Urothelium cell line (cell line): Measurements from ENCODE around the gene YIF1B.

Experiments
- DNase-seq: peaks from one replicate; pipeline ENCODE4 v3.0.0; 2011; ENCODE audit warnings: low spot score, mixed read lengths
- FAIRE-seq: peaks from 2 replicates; lab custom pipeline; 2011; peaks lifted over from hg19 to GRCh38; lab: Jason Lieb, UNC

Gene YIF1B

DNA sequence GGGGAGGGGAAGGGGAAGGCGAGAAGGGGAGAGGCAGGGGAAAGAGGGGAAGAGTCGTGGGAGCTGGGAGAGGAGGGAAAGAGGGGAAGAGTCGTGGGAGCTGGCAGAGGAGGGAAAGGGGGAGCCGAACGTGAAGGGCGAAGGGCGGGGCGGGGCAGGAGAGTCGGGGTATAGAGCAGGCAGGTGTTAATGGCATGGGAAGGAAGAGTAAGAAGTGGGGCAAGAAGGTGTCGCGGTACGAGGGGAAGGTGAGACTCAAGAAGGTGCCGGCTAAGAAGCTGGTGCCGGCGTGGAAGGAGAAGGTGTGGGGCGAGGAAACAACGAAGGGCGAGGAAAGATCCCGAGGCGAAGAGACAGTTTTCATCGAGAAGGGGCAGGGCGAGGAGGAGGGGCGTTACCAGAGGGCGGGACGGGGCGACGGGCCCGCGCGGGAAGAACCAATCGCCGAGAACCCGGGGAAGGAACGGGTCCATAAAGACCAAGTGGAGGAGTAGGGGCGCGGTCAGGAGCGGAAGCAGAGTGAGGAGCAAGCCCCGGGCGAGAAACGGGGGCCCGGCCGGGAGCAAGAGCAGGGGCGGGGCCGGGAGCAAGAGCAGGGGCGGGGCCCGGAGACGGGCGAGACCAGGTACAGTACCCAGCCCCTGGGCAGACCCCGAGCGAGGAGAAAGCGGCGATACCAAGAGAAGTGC, 20.3 kb upstream of the YIF1B start:
- peak; percentile 48 for FAIRE-seq

DNA sequence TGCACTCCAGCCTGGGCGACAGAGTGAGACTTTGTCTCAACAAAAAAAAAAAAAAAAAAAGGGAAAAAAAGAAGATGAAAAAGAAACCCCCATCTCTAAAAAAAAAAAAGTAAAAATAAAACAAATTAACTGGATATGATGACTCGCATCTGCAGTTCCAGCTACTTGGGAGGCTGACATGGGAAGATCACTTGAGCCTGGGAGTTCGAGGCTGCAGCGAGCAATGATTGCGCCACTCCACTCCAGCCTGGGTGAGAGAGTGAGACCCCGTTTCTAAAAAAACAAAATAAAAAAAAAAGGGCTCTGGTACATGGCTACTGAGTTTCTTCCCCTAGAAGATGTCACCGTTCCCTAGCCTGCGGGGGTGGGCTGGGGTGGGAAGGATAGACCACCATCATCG, 17.5 kb upstream of the YIF1B start:
- FAIRE-seq (no peak), DNase-seq (no peak)

More for the DNA sequence above, 20.3 kb upstream of the YIF1B start:
- DNase-seq = peak; percentile 95

DNA sequence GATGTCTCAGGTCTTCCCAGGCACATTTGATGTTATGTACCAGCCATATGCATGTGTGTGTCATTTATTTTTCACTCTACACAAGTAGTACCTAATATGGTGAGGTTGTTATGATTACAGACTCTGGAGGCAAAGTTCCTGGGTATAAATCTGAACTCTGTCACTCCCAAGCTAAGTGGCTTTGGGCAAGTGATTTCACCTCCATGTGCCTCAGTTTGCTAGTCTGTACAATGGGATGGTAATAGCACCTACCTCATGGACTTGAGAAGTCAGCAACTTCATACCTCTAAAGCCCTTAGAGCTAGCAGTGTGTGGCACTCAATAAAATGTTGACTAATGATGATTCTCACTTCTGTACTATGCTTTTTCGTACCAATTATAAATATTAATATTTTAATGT, 16.0 kb upstream of the YIF1B start:
- FAIRE-seq (no peak), DNase-seq (no peak)

DNA sequence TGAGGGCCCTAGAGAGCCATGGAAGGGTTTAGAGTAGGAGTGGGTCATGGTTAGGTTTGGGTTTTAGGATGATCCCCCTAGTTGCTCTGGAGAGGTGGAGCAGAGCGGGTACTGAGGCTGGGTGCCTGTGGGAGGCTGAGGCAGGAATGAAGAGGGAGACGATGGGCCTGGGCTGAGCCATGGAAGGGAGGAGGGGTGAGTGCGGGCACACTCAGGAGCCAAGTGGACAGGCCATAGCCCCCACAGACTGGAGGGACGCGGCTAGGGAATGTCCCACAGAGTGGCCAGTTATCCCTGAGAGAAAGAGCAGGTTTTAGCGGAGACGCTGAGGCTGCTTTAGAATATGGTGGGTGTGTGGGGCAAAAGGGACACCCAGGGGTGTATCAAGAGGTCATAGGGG, 13.9 kb upstream of the YIF1B start:
- FAIRE-seq = no peak
- DNase-seq = no peak

DNA sequence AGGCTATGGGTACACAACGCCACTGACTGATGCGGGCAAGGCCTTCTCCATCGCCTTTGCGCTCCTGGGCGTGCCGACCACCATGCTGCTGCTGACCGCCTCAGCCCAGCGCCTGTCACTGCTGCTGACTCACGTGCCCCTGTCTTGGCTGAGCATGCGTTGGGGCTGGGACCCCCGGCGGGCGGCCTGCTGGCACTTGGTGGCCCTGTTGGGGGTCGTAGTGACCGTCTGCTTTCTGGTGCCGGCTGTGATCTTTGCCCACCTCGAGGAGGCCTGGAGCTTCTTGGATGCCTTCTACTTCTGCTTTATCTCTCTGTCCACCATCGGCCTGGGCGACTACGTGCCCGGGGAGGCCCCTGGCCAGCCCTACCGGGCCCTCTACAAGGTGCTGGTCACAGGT, 10.8 kb upstream of the YIF1B start:
- DNase-seq (no peak), FAIRE-seq (no peak)

- DNase-seq (no peak), FAIRE-seq (no peak)
Measured at GRCh38 chr19:38324431-38324830, 8.7 kb upstream of the YIF1B start.

- DNase-seq (no peak), FAIRE-seq (no peak)
Measured at GRCh38 chr19:38323291-38323690, 7.5 kb upstream of the YIF1B start.

DNA sequence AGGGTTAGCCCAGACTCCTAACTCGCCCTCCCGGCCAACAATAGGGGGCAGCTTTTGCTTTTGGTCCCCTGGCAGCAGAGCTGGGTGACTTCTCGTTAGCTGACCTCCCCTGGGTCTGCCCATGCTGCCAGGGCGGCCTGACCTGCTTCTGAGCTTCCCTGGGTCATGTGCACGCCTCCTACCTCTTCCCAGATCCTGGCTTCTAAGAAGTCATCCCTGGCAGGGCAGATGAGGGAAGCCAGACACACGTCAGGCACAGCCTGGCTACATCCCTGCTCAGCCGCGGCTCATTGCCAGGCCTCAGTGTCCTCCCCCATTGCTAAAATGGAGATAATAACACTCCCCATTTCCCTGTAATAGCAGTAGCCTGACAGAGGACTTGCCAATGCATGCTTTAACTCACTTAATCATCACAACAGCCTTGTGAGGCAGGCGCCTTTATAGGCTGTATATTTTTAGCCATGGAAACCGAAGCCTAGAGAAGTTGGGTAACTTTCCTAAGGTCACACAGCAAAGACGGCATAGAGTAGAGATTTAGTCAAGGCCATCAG, 6.0 kb upstream of the YIF1B start:
- DNase-seq = no peak
- no peak for FAIRE-seq

GRCh38 chr19:38320969-38321339, 5.2 kb upstream of the YIF1B start:
- DNase-seq (no peak), FAIRE-seq (no peak)

GRCh38 chr19:38319421-38320258, 3.9 kb upstream of the YIF1B start, which contains the start of gene KCNK6:
KCNK6 (plus strand) TSS chr19:38319845; CDS start chr19:38319951, 106 bp downstream.
- DNase-seq = peak; percentile 38
- no peak for FAIRE-seq

DNA sequence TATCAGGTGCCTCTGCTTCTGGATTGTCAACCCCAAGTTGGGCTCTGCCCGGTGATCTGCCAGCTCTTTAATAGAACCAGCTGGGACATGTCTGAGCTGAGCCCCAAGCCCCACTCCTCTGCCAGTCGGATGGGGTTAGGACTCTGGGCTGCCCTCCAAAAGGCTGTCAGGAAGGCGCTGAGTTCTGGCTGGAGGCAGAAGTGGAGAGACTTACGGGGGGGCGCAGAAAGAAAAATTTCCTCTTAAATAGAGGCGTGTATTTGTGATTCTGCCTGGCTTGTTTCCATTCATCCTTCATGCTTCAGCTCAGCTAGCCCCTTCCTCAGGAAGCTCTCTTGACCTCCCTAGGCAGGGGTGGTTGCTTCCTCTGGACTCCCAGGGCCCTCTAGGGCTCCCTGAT, 2.9 kb upstream of the YIF1B start:
- FAIRE-seq (no peak), DNase-seq (no peak)

DNA sequence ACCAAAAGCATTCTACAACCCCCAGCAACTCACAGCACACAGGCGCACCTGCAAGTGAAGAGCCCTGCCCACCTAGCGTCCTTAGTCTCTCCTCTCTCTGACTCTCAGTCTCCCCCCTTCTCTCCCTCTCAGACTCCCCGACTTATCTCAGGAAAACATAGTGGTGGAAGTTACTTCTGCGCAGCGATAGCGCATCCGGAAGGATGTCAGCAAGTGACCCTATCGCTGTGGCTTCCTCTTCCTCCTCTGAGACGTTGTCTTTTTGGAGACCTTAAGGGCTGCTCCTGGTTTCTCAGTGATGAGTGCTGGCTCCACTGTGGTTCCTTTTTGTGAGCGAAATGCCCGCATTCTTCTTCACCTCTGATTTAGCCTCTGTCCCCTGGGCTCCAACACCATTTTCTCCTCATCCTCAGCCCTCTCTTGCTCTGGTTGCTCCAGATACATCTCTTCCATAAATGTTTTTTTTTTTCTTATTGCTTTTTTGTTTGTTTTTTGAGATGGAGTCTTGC, 1.4 kb upstream of the YIF1B start:
- no peak for FAIRE-seq
- no peak for DNase-seq

DNA sequence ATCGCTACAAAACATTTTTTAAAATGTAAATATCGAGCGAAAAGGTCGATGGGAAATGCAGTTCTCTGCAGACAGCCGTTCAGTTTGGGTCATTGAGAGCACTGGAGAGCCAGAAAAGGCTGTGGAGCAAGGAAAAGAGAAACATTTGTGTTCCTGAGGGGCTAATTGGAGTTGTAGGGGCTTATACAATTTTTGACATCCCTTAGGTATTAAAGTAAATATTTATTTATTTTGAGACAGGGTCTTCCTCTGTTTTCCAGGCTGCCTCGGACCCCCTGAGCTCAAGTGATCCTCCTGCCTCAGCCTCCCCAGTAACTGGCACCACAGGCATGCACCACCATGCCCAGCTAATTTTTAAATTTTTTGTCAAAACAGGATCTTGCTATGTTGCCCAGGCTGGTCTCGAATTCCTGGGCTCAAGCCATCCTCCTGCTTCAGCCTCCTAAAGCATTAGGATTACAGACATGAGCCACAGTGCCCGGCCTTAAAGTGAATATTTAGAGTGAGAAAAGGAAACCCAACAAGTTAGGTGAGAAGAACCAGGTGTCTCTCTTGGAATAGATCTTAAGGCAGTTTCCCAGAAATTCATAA, 825 bp upstream of the YIF1B start:
- DNase-seq (no peak), FAIRE-seq (no peak)

DNA sequence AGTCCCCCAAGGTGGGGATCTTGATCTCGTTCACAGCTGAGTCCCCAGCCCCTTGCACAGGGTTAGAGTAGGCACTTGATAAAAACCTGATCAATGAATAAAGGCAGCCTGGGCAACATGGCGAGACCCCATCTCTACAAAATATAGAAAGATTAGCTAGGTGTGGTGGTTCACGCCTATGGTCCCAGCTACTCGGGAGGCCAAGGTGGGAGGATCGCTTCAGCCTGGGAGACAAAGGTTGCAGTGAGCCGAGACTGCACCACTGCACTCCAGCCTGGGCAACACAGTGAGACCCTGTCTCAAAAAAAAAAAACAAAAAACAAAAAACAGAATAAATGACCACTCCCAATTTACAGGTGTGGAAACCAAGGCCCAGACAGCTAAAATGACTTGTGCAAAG, 4.8 kb downstream of the YIF1B start:
- FAIRE-seq (no peak), DNase-seq (no peak)

GRCh38 chr19:38310279-38310670, 5.5 kb downstream of the YIF1B start:
- DNase-seq = no peak
- no peak for FAIRE-seq

GRCh38 chr19:38309615-38310278, 6.0 kb downstream of the YIF1B start:
- DNase-seq (no peak), FAIRE-seq (peak; percentile 88)

DNA sequence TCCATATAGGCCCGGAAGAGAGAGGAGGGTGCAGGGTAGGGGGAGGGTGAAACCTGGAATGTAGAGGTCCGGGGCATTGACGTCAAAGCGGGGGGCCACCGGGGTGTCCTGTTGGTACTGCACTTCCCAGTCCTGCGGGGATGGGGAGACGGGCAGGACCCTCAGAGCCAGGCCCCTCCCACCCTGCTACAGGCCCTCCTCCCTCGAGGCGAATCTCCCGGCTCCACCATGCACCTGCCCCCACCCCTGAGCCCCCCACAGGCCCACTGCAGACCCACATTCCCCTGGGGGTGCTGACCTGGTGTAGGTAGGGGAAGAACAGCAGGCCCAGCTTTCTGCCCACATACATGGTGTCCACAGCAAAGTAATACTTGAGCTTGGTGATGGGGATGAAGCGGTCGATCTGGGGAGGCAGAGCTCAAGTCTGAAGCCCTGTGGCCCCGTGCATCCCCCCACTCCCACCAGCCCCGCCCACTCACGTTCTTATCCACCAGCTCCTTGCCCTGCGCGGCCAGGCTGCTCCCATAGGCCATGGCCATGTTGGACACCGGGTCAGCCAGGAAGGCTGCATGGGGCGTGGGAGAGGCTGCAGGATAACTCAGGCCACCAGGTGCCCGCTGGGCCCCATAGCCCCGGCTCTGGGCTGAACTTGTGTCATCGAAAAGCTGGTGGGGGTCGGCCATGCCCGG, 6.7 kb downstream of the YIF1B start:
- FAIRE-seq = no peak
- no peak for DNase-seq

DNA sequence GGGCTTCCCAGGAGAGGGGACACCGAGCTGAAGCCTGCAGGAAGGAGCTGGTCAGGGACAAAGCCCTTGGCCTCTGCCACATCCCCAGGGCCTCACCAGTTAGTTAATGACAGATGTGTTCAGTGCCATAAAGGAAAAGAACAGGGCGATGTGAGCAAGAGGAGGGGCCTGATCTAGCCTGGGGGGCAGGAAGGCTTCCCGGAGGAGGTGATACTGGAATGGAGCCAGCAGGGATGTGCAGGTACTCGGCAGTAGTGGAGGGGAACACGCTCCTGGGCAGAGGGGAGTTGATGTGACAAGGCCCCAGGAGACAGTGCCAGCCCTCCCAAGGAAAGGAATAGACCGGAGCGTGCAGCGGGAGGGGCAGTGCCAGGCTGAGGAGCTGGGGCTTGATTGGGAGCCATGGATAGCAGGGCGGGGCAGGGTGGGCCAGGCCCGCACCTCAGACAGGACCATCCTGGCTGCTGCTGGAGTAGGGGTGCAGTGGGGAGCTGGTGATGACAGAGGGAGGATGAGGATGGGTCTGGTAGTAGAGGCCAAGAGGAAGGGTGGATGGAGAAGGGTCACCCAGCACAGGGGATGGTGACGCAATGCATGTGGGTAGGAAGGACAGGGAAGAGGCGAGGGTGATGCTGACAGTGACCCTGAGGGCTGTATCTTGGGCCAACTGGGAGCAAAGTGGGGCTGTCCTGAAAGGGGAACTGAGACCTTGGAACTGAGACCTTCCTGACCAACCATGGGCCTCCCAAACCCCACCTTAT, 7.6 kb downstream of the YIF1B start:
- DNase-seq (no peak), FAIRE-seq (peak; percentile 5)

DNA sequence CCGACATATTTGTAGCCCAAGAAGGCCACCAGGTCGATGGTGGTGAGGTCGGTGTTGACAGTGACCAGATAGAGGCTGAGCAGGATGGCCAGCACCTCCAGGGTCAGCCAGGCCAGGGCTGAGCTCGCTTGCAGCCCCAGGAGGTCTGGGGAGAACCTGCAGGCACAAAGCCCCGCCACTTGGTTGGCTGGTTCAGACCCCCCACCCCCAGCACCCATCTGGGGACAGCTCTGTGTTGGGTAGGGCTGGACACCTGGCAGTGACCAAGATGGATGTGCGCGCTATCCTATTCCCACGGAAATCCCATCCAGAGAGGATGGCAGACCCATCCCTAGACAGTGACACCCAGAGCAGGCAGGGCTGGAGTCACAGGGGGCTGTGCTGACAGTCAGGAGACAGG, 8.2 kb downstream of the YIF1B start:
- no peak for DNase-seq
- no peak for FAIRE-seq

- no peak for DNase-seq
Measured at GRCh38 chr19:38307076-38307475, 8.7 kb downstream of the YIF1B start.

More at GRCh38 chr19:38307076-38307475, 8.7 kb downstream of the YIF1B start:
- no peak for FAIRE-seq
